Glomerular endothelial cell (primary cell): ENCODE data around the gene NUP188. TPM values are rescaled to one million over a fixed set of nuclear protein-coding genes. Genes with fewer than 3 reads are reported as not detected.

Experiments
- total RNA-seq: library from RNA; depleted of rRNA; stranded (reverse); fragments of >200 nt; gene quantifications from 2 replicates; pipeline ENCODE4 v1.2.3, GENCODE V29; 2015

Gene NUP188
- total RNA-seq, 1 donor from 2014 or later: 51.3 TPM

Other genes starting within 250 kb of the NUP188 start
- gene PKN3, start 245.2 kb upstream of the NUP188 start, total RNA-seq: 14.8 and 16.9 TPM in 2 replicates
- gene ZDHHC12, start 223.6 kb upstream of the NUP188 start, total RNA-seq: 52.1 and 75.4 TPM in 2 replicates
- 36.4 and 37.6 TPM in 2 replicates for gene ZER1, start 175.8 kb upstream of the NUP188 start, total RNA-seq
- gene TBC1D13, start 160.4 kb upstream of the NUP188 start, total RNA-seq: 22.4 and 31.6 TPM in 2 replicates
- gene ENDOG, start 129.2 kb upstream of the NUP188 start, total RNA-seq: 26.3 and 38.0 TPM in 2 replicates
- gene SPOUT1, start 117.9 kb upstream of the NUP188 start, total RNA-seq: 23.8 and 28.4 TPM in 2 replicates
- gene KYAT1, start 65.7 kb upstream of the NUP188 start, total RNA-seq: 6.1 and 10.5 TPM in 2 replicates
- 114 and 116 TPM in 2 replicates for gene LRRC8A, start 65.6 kb upstream of the NUP188 start, total RNA-seq
- 0.23 and 2.9 TPM in 2 replicates for gene PHYHD1, start 26.7 kb upstream of the NUP188 start, total RNA-seq
- gene DOLK, start 96 bp upstream of the NUP188 start, total RNA-seq: 28.1 and 32.1 TPM in 2 replicates
- gene SH3GLB2, start 80.6 kb downstream of the NUP188 start, total RNA-seq: 63.7 and 63.8 TPM in 2 replicates
- gene MIGA2, start 88.9 kb downstream of the NUP188 start, total RNA-seq: 17.5 and 23.3 TPM in 2 replicates
- gene DOLPP1, start 133.4 kb downstream of the NUP188 start, total RNA-seq: 13.8 and 15.6 TPM in 2 replicates
- 46.1 and 60.4 TPM in 2 replicates for gene CRAT, start 163.1 kb downstream of the NUP188 start, total RNA-seq
- 82.9 and 96.7 TPM in 2 replicates for gene PTPA, start 163.7 kb downstream of the NUP188 start, total RNA-seq
- gene IER5L, start 230.6 kb downstream of the NUP188 start, total RNA-seq: 21.4 and 23.3 TPM in 2 replicates